Loucy (cell line): ENCODE data around the gene GLT6D1.

Experiments used
- EZH2phosphoT487 ChIP-seq: fragments of 200-600 bp; IDR thresholded peaks from 2 replicates; pipeline ENCODE4 v1.6.1; 2018; ENCODE audit warnings: antibody characterized with exemption, mild to moderate bottlenecking, moderate library complexity, borderline replicate concordance
- TF ChIP-seq, protein P1 (sequence below): fragments of 200-600 bp; sonication (generic); conservative IDR thresholded peaks from 2 replicates; pipeline ENCODE4 v1.5.1; 2014; ENCODE audit warnings: mild to moderate bottlenecking, antibody characterized with exemption, low read length

DNA sequence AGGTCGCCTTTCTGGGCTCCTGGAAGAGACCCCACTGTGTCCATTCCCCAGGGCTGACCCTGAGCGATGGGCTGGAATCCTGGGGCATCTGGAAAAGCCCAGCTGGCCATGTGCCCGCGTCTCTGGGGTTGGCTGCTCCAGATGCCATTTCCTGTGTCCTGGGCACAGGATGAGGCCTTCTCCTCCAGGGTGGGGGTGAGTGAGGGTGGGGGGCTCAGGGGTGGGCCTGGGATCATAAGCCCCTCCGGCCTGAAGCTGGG lies 47.1 kb downstream of the GLT6D1 start:
- TF ChIP-seq, protein P1, sequence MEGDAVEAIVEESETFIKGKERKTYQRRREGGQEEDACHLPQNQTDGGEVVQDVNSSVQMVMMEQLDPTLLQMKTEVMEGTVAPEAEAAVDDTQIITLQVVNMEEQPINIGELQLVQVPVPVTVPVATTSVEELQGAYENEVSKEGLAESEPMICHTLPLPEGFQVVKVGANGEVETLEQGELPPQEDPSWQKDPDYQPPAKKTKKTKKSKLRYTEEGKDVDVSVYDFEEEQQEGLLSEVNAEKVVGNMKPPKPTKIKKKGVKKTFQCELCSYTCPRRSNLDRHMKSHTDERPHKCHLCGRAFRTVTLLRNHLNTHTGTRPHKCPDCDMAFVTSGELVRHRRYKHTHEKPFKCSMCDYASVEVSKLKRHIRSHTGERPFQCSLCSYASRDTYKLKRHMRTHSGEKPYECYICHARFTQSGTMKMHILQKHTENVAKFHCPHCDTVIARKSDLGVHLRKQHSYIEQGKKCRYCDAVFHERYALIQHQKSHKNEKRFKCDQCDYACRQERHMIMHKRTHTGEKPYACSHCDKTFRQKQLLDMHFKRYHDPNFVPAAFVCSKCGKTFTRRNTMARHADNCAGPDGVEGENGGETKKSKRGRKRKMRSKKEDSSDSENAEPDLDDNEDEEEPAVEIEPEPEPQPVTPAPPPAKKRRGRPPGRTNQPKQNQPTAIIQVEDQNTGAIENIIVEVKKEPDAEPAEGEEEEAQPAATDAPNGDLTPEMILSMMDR, result no peak
- TF ChIP-seq EZH2phosphoT487, result no peak
